ENCODE results near the gene DMD. TPM values are rescaled to one million over a fixed set of nuclear protein-coding genes. Genes with fewer than 3 reads are reported as not detected.

Gene DMD
- total RNA-seq, 3 donors from 2014 or later (not counting 1 experiment from before 2014, with no cell fraction given), result not detected

- H3K4me3 ChIP-seq (ENCODE audit: low read length), result no peak overlapping the region
- no peaks in the 10 kb centered on the region for H3K36me3 ChIP-seq (ENCODE audit: control insufficient read depth, insufficient read depth, low read length)
- DNase-seq (no peak), ATAC-seq (no peak)
- no peak overlapping the region for H3K27ac Mint-ChIP-seq
- H3K27me3 Mint-ChIP-seq (ENCODE audit: low read depth in 2 of 2), result no peaks in the 10 kb centered on the region
- H3K4me1 Mint-ChIP-seq, result no peaks in the 10 kb centered on the region
- H3K27ac ChIP-seq (ENCODE audit: low read length), result no peak overlapping the region
- H3K27me3 ChIP-seq (ENCODE audit: control insufficient read depth, insufficient read depth, low read length), result no peaks in the 10 kb centered on the region
- no peaks in the 10 kb centered on the region for H3K36me3 Mint-ChIP-seq
- intact Hi-C loops (cut with micrococcal nuclease), result no loop called here
- H3K4me1 ChIP-seq (ENCODE audit: control insufficient read depth, insufficient read depth, low read length), result no peaks in the 10 kb centered on the region
- TF ChIP-seq, protein P1, sequence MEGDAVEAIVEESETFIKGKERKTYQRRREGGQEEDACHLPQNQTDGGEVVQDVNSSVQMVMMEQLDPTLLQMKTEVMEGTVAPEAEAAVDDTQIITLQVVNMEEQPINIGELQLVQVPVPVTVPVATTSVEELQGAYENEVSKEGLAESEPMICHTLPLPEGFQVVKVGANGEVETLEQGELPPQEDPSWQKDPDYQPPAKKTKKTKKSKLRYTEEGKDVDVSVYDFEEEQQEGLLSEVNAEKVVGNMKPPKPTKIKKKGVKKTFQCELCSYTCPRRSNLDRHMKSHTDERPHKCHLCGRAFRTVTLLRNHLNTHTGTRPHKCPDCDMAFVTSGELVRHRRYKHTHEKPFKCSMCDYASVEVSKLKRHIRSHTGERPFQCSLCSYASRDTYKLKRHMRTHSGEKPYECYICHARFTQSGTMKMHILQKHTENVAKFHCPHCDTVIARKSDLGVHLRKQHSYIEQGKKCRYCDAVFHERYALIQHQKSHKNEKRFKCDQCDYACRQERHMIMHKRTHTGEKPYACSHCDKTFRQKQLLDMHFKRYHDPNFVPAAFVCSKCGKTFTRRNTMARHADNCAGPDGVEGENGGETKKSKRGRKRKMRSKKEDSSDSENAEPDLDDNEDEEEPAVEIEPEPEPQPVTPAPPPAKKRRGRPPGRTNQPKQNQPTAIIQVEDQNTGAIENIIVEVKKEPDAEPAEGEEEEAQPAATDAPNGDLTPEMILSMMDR (IDR thresholded peaks at IDR 0.05), result no peak
- WGBS (ENCODE audit: insufficient coverage), result 86% methylated on average over 4 of the region's 7 CpGs
- no peak overlapping the region for H3K4me3 Mint-ChIP-seq
- peaks cover 0 to 3% of the 10 kb centered on the region in 2 donors for H3K9me3 Mint-ChIP-seq
- H3K9me3 ChIP-seq (ENCODE audit: control insufficient read depth, insufficient read depth, low read length), result no peaks in the 10 kb centered on the region
Observed at GRCh38 chrX:32894679-32895078, 316.7 kb downstream of the DMD start.

GRCh38 chrX:32893751-32894150 lies 317.6 kb downstream of the DMD start:
- no peak overlapping the region for H3K27ac ChIP-seq (ENCODE audit: low read length)
- H3K4me3 ChIP-seq (ENCODE audit: low read length), result no peak overlapping the region
- H3K27me3 ChIP-seq (ENCODE audit: control insufficient read depth, insufficient read depth, low read length), result no peaks in the 10 kb centered on the region
- peaks cover 0 to 3% of the 10 kb centered on the region in 2 donors for H3K9me3 Mint-ChIP-seq
- DNase-seq, result no peak
- no peaks in the 10 kb centered on the region for H3K9me3 ChIP-seq (ENCODE audit: control insufficient read depth, insufficient read depth, low read length)
- WGBS (ENCODE audit: insufficient coverage), result 86% methylated on average over 4 of the region's 5 CpGs
- no peak overlapping the region for H3K27ac Mint-ChIP-seq
- no peaks in the 10 kb centered on the region for H3K36me3 Mint-ChIP-seq
- no peaks in the 10 kb centered on the region for H3K36me3 ChIP-seq (ENCODE audit: control insufficient read depth, insufficient read depth, low read length)
- no peak for ATAC-seq
- no peaks in the 10 kb centered on the region for H3K4me1 ChIP-seq (ENCODE audit: control insufficient read depth, insufficient read depth, low read length)
- intact Hi-C loops (cut with micrococcal nuclease), result no loop called here
- TF ChIP-seq, protein P1 (IDR thresholded peaks at IDR 0.05), result no peak
- H3K4me3 Mint-ChIP-seq, result no peak overlapping the region
- H3K27me3 Mint-ChIP-seq (ENCODE audit: low read depth in 2 of 2), result no peaks in the 10 kb centered on the region
- no peaks in the 10 kb centered on the region for H3K4me1 Mint-ChIP-seq

DNA sequence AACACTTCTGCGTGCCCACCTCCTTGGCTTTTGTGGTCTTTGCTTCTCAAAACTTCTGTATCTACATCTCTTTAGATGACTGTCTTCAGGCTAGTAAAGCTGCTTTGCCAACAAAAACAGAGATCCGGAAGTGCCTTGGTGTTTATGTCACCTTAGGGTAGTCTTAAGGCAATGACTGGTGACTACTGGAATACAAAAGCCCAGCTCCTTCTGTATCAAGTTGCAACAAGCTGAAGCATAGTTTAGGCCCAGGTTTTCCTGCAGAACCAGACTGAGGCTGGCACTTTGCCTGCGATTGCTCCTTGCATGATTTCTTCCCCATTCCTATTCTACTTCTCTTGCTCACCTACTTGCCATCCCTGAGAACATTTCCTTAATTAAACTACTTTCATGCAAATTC lies 333.8 kb downstream of the DMD start:
- Mint-ChIP-seq H3K9me3 (peaks cover 5 to 17% of the 10 kb centered on the region in 2 donors), H3K4me3 (no peak overlapping the region), H3K36me3 (no peaks in the 10 kb centered on the region), H3K27ac (no peak overlapping the region), H3K4me1 (no peaks in the 10 kb centered on the region), H3K27me3 (ENCODE audit: low read depth in 2 of 2) (no peaks in the 10 kb centered on the region)
- Histone ChIP-seq H3K9me3 (ENCODE audit: control insufficient read depth, insufficient read depth, low read length) (no peaks in the 10 kb centered on the region), H3K36me3 (ENCODE audit: control insufficient read depth, insufficient read depth, low read length) (no peaks in the 10 kb centered on the region), H3K27me3 (ENCODE audit: control insufficient read depth, insufficient read depth, low read length) (no peaks in the 10 kb centered on the region), H3K27ac (ENCODE audit: low read length) (no peak overlapping the region), H3K4me3 (ENCODE audit: low read length) (no peak overlapping the region), H3K4me1 (ENCODE audit: control insufficient read depth, insufficient read depth, low read length) (no peaks in the 10 kb centered on the region)
- ATAC-seq (no peak), DNase-seq (no peak)
- intact Hi-C loops (cut with micrococcal nuclease), result no loop called here
- WGBS (ENCODE audit: insufficient coverage), result 93% methylated on average over 3 of the region's 3 CpGs
- TF ChIP-seq, protein P1 (IDR thresholded peaks at IDR 0.05), result no peak

GRCh38 chrX:32874839-32875238 lies 336.5 kb downstream of the DMD start:
- no peak overlapping the region for H3K4me3 Mint-ChIP-seq
- H3K27ac Mint-ChIP-seq, result no peak overlapping the region

More at GRCh38 chrX:32874839-32875238, 336.5 kb downstream of the DMD start:
- no peaks in the 10 kb centered on the region for H3K27me3 ChIP-seq (ENCODE audit: control insufficient read depth, insufficient read depth, low read length)
- Mint-ChIP-seq H3K4me1 (no peaks in the 10 kb centered on the region), H3K9me3 (peaks cover 3 to 20% of the 10 kb centered on the region in 2 donors), H3K27me3 (ENCODE audit: low read depth in 2 of 2) (no peaks in the 10 kb centered on the region), H3K36me3 (no peaks in the 10 kb centered on the region)
- H3K9me3 ChIP-seq (ENCODE audit: control insufficient read depth, insufficient read depth, low read length), result no peaks in the 10 kb centered on the region
- DNase-seq, result no peak
- no peaks in the 10 kb centered on the region for H3K36me3 ChIP-seq (ENCODE audit: control insufficient read depth, insufficient read depth, low read length)
- 89% methylated on average over 3 of the region's 4 CpGs for WGBS (ENCODE audit: insufficient coverage)
- no peak for ATAC-seq
- TF ChIP-seq, protein P1 (IDR thresholded peaks at IDR 0.05), result no peak
- H3K4me1 ChIP-seq (ENCODE audit: control insufficient read depth, insufficient read depth, low read length), result no peaks in the 10 kb centered on the region
- H3K4me3 ChIP-seq (ENCODE audit: low read length), result no peak overlapping the region
- intact Hi-C loops (cut with micrococcal nuclease), result no loop called here
- no peak overlapping the region for H3K27ac ChIP-seq (ENCODE audit: low read length)

All from natural killer cell (primary cell).